ENCODE measurements around the gene WNT16.
"Not testable (repeated sequence)": the region's sequence is repeated elsewhere in the genome, so short reads cannot be mapped to it uniquely, and the experiment has no call there.

WNT16 gene

GRCh38 chr7:121328508-121329190, at the start of gene WNT16:
WNT16 (plus strand) TSS chr7:121329000; CDS start chr7:121329293, 293 bp downstream.
- H3K9ac ChIP-seq (ENCODE audit: low read length in 2 of 2) = no peak within 1 kb of the TSS
- H3K4me3 ChIP-seq (ENCODE audit: low read length in 2 of 2) = peak within 1 kb of the TSS; percentile 67 to 79
- H3K4me1 ChIP-seq (ENCODE audit: control insufficient read depth, insufficient read depth, low read length) = peaks cover 14% of the 10 kb centered on the region
- peaks cover 32 to 42% of the 10 kb centered on the region in 2 donors for H3K27me3 ChIP-seq (ENCODE audit: control insufficient read depth in 1 of 2, insufficient read depth in 2 of 2, low read length in 2 of 2)
- H3K36me3 ChIP-seq (ENCODE audit: control insufficient read depth in 2 of 2, insufficient read depth in 2 of 2, low read length in 2 of 2) = no peaks in the 10 kb centered on the region
- H3K9me3 ChIP-seq (ENCODE audit: control insufficient read depth in 2 of 2, low read length in 2 of 2) = peaks cover 0 to 3% of the 10 kb centered on the region in 2 donors
- H3K27ac ChIP-seq (ENCODE audit: low read length) = no peak within 1 kb of the TSS

GRCh38 chr7:121279060-121279620, 49.7 kb upstream of the WNT16 start:
- Histone ChIP-seq H3K4me3 (ENCODE audit: low read length in 2 of 2) (no peak overlapping the region), H3K4me1 (ENCODE audit: control insufficient read depth, insufficient read depth, low read length) (no peaks in the 10 kb centered on the region), H3K27me3 (ENCODE audit: control insufficient read depth in 1 of 2, insufficient read depth in 2 of 2, low read length in 2 of 2) (no peaks in the 10 kb centered on the region), H3K36me3 (ENCODE audit: control insufficient read depth in 2 of 2, insufficient read depth in 2 of 2, low read length in 2 of 2) (peaks cover 5 to 7% of the 10 kb centered on the region in 2 donors), H3K27ac (ENCODE audit: low read length) (no peak overlapping the region), H3K9me3 (ENCODE audit: control insufficient read depth in 2 of 2, low read length in 2 of 2) (no peaks in the 10 kb centered on the region), H3K9ac (ENCODE audit: low read length in 2 of 2) (no peak overlapping the region)

GRCh38 chr7:121279822-121280221, 49.0 kb upstream of the WNT16 start:
- no peak overlapping the region for H3K4me3 ChIP-seq (ENCODE audit: low read length in 2 of 2)
- H3K27ac ChIP-seq (ENCODE audit: low read length) = no peak overlapping the region
- no peak overlapping the region for H3K9ac ChIP-seq (ENCODE audit: low read length in 2 of 2)
- H3K9me3 ChIP-seq (ENCODE audit: control insufficient read depth in 2 of 2, low read length in 2 of 2) = no peaks in the 10 kb centered on the region
- no peaks in the 10 kb centered on the region for H3K27me3 ChIP-seq (ENCODE audit: control insufficient read depth in 1 of 2, insufficient read depth in 2 of 2, low read length in 2 of 2)
- H3K36me3 ChIP-seq (ENCODE audit: control insufficient read depth in 2 of 2, insufficient read depth in 2 of 2, low read length in 2 of 2) = peaks cover 5 to 7% of the 10 kb centered on the region in 2 donors
- no peaks in the 10 kb centered on the region for H3K4me1 ChIP-seq (ENCODE audit: control insufficient read depth, insufficient read depth, low read length)

GRCh38 chr7:121280656-121281055, 48.1 kb upstream of the WNT16 start:
- H3K9ac ChIP-seq (ENCODE audit: low read length in 2 of 2) = no peak overlapping the region
- H3K9me3 ChIP-seq (ENCODE audit: control insufficient read depth in 2 of 2, low read length in 2 of 2) = no peaks in the 10 kb centered on the region
- H3K4me3 ChIP-seq (ENCODE audit: low read length in 2 of 2) = no peak overlapping the region
- no peaks in the 10 kb centered on the region for H3K4me1 ChIP-seq (ENCODE audit: control insufficient read depth, insufficient read depth, low read length)
- H3K36me3 ChIP-seq (ENCODE audit: control insufficient read depth in 2 of 2, insufficient read depth in 2 of 2, low read length in 2 of 2) = peaks cover 5 to 10% of the 10 kb centered on the region in 2 donors
- H3K27ac ChIP-seq (ENCODE audit: low read length) = no peak overlapping the region
- no peaks in the 10 kb centered on the region for H3K27me3 ChIP-seq (ENCODE audit: control insufficient read depth in 1 of 2, insufficient read depth in 2 of 2, low read length in 2 of 2)

GRCh38 chr7:121282129-121282528, 46.7 kb upstream of the WNT16 start:
- peaks cover 3 to 19% of the 10 kb centered on the region in 2 donors for H3K36me3 ChIP-seq (ENCODE audit: control insufficient read depth in 2 of 2, insufficient read depth in 2 of 2, low read length in 2 of 2)
- H3K9me3 ChIP-seq (ENCODE audit: control insufficient read depth in 2 of 2, low read length in 2 of 2) = no peaks in the 10 kb centered on the region
- no peak overlapping the region for H3K9ac ChIP-seq (ENCODE audit: low read length in 2 of 2)
- no peak overlapping the region for H3K4me3 ChIP-seq (ENCODE audit: low read length in 2 of 2)
- no peak overlapping the region for H3K27ac ChIP-seq (ENCODE audit: low read length)
- no peaks in the 10 kb centered on the region for H3K27me3 ChIP-seq (ENCODE audit: control insufficient read depth in 1 of 2, insufficient read depth in 2 of 2, low read length in 2 of 2)
- H3K4me1 ChIP-seq (ENCODE audit: control insufficient read depth, insufficient read depth, low read length) = no peaks in the 10 kb centered on the region

GRCh38 chr7:121285066-121285667, 43.6 kb upstream of the WNT16 start:
- H3K4me1 ChIP-seq (ENCODE audit: control insufficient read depth, insufficient read depth, low read length) = no peaks in the 10 kb centered on the region
- H3K9me3 ChIP-seq (ENCODE audit: control insufficient read depth in 2 of 2, low read length in 2 of 2) = no peaks in the 10 kb centered on the region
- no peak overlapping the region for H3K9ac ChIP-seq (ENCODE audit: low read length in 2 of 2)
- H3K36me3 ChIP-seq (ENCODE audit: control insufficient read depth in 2 of 2, insufficient read depth in 2 of 2, low read length in 2 of 2) = peaks cover 3 to 21% of the 10 kb centered on the region in 2 donors
- H3K27ac ChIP-seq (ENCODE audit: low read length) = no peak overlapping the region
- H3K27me3 ChIP-seq (ENCODE audit: control insufficient read depth in 1 of 2, insufficient read depth in 2 of 2, low read length in 2 of 2) = no peaks in the 10 kb centered on the region
- no peak overlapping the region for H3K4me3 ChIP-seq (ENCODE audit: low read length in 2 of 2)

GRCh38 chr7:121286186-121286585, 42.6 kb upstream of the WNT16 start:
- no peak overlapping the region for H3K4me3 ChIP-seq (ENCODE audit: low read length in 2 of 2)
- no peaks in the 10 kb centered on the region for H3K27me3 ChIP-seq (ENCODE audit: control insufficient read depth in 1 of 2, insufficient read depth in 2 of 2, low read length in 2 of 2)
- no peak overlapping the region for H3K27ac ChIP-seq (ENCODE audit: low read length)
- no peaks in the 10 kb centered on the region for H3K4me1 ChIP-seq (ENCODE audit: control insufficient read depth, insufficient read depth, low read length)
- H3K9me3 ChIP-seq (ENCODE audit: control insufficient read depth in 2 of 2, low read length in 2 of 2) = no peaks in the 10 kb centered on the region
- H3K36me3 ChIP-seq (ENCODE audit: control insufficient read depth in 2 of 2, insufficient read depth in 2 of 2, low read length in 2 of 2) = peaks cover 3 to 19% of the 10 kb centered on the region in 2 donors
- H3K9ac ChIP-seq (ENCODE audit: low read length in 2 of 2) = no peak overlapping the region

GRCh38 chr7:121286742-121287734, 41.8 kb upstream of the WNT16 start:
- no peak overlapping the region for H3K9ac ChIP-seq (ENCODE audit: low read length in 2 of 2)
- no peaks in the 10 kb centered on the region for H3K27me3 ChIP-seq (ENCODE audit: control insufficient read depth in 1 of 2, insufficient read depth in 2 of 2, low read length in 2 of 2)
- no peak overlapping the region for H3K4me3 ChIP-seq (ENCODE audit: low read length in 2 of 2)
- peaks cover 3 to 19% of the 10 kb centered on the region in 2 donors for H3K36me3 ChIP-seq (ENCODE audit: control insufficient read depth in 2 of 2, insufficient read depth in 2 of 2, low read length in 2 of 2)
- no peaks in the 10 kb centered on the region for H3K9me3 ChIP-seq (ENCODE audit: control insufficient read depth in 2 of 2, low read length in 2 of 2)
- no peak overlapping the region for H3K27ac ChIP-seq (ENCODE audit: low read length)
- H3K4me1 ChIP-seq (ENCODE audit: control insufficient read depth, insufficient read depth, low read length) = no peaks in the 10 kb centered on the region

- Histone ChIP-seq H3K4me1 (ENCODE audit: control insufficient read depth, insufficient read depth, low read length) (no peaks in the 10 kb centered on the region), H3K9ac (ENCODE audit: low read length in 2 of 2) (no peak overlapping the region), H3K36me3 (ENCODE audit: control insufficient read depth in 2 of 2, insufficient read depth in 2 of 2, low read length in 2 of 2) (peaks cover 3 to 17% of the 10 kb centered on the region in 2 donors), H3K27me3 (ENCODE audit: control insufficient read depth in 1 of 2, insufficient read depth in 2 of 2, low read length in 2 of 2) (no peaks in the 10 kb centered on the region), H3K27ac (ENCODE audit: low read length) (no peak overlapping the region), H3K9me3 (ENCODE audit: control insufficient read depth in 2 of 2, low read length in 2 of 2) (no peaks in the 10 kb centered on the region), H3K4me3 (ENCODE audit: low read length in 2 of 2) (no peak overlapping the region)
Observed at GRCh38 chr7:121288894-121289293, 39.9 kb upstream of the WNT16 start.

- not testable (repeated sequence) for H3K27me3 ChIP-seq (ENCODE audit: control insufficient read depth in 1 of 2, insufficient read depth in 2 of 2, low read length in 2 of 2); H3K9ac ChIP-seq (ENCODE audit: low read length in 2 of 2); H3K4me3 ChIP-seq (ENCODE audit: low read length in 2 of 2); H3K27ac ChIP-seq (ENCODE audit: low read length); H3K4me1 ChIP-seq (ENCODE audit: control insufficient read depth, insufficient read depth, low read length); H3K9me3 ChIP-seq (ENCODE audit: control insufficient read depth in 2 of 2, low read length in 2 of 2)
- H3K36me3 ChIP-seq (ENCODE audit: control insufficient read depth in 2 of 2, insufficient read depth in 2 of 2, low read length in 2 of 2) = peaks cover 7 to 18% of the 10 kb centered on the region in 2 donors
Observed at GRCh38 chr7:121289930-121290329, 38.9 kb upstream of the WNT16 start.

Data from stomach smooth muscle (tissue), 2 donors.